22Rv1 (cell line): ENCODE measurements around the gene DNAAF3.

ENCODE experiments used
- H3K27ac ChIP-seq: fragments of 450-650 bp; 2 replicates; pipeline ENCODE4 v1.5.1; 2017
- CTCF ChIP-seq: fragments of 450-650 bp; IDR thresholded peaks from 2 replicates; pipeline ENCODE4 v1.5.1; 2017; ENCODE audit warnings: mild to moderate bottlenecking
- ZFX ChIP-seq: fragments of 450-650 bp; IDR thresholded peaks from 2 replicates; pipeline ENCODE4 v1.6.1; 2017; ENCODE audit warnings: antibody characterized with exemption, borderline replicate concordance

The DNAAF3 gene

DNA sequence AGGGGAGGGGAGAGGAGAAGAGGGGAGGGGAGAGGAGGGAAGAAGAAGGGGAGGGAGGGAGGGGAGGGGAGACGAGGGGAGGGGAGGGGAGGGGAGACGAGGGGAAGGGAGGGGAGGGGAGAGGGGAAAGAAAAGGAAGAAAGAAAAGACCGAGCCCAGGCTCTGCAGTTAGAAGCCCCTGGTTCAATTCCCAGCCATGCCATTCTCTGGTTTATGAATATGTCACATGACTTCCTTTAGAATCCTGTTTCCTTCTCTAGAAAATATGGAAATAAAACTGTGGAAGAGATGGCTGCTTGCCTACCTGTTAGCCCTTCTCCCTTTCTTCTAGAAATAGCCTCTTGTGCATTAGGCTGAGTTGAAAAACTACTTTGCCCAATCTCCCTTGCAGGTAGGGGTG is 31.7 kb downstream of the DNAAF3 start:
- H3K27ac ChIP-seq: no peak overlapping the region
- TF ChIP-seq CTCF (no peak), ZFX (no peak)

DNA sequence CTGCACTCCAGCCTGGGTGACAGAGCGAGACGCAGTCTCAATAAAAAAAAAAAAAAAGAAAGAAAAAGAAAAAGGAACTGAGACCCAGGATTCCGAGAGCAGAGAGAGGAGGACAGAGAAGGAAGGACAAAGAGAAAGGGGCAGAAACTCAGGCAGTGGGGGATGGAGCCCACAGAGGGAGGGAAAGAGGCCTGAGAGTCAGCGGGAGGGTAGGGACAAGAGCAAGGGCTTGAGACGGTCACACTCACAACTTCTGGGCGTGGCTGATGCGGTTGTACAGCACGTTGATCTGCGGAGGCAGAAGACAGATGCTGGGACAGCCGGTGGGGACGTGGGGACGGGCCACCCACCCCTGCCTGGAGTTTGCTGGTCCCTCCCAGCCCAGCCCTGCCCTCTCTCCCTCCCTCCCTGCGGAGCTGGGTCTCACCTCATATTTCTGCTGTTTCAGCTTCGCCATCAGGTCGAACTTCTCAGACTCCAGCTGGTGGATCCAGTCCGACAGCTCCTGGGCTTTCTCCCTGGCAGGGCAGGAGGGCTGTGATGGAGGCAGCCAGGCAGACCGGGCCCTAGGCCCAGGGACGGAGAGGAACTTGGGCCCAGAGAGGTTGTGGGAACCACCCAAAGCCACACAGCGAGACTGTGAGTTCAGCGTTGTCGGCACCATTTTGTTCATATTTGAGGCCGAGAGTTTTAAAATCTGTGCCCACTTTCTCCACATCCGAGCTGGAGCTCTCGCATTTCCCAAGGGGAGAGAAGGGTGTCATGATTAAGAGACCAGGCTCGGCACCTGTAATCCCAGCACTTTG is 32.6 kb downstream of the DNAAF3 start:
- TF ChIP-seq CTCF: no peak
- TF ChIP-seq ZFX: no peak

DNA sequence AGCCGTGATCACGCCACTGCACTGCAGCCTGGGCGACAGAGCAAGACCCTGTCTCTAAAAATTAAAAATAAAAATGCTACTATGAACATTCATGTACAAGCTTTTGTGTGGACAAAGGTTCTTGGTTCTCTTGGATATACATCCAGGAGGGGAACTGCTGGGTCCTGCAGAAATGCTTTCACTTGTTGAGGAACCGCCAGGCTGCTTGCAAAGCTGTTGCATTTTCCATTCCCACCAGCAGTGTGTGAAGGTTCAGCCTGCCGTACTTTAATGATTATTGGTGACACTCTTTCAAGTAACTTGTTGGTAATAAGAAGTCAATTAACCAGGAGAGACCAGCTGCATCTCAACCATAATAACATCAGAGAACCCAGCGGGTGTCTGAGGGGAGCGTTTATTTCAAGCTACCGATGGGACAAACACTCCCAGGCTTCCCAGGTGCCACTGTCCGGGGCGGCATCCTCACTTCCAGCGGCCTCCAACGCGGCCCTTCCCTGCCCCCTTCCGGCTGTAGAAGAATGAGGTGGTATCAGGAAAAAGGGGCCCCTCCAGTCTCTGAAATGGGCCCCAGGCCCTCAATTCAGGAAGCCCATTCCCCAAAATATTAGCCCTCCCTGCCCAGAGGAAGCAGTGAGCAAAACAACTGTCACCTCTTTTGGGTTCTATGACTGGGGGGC is 33.8 kb downstream of the DNAAF3 start:
- TF ChIP-seq ZFX (no peak), CTCF (no peak)
- H3K27ac ChIP-seq: no peak overlapping the region

More for the DNA sequence above, 32.6 kb downstream of the DNAAF3 start:
- H3K27ac ChIP-seq: no peak overlapping the region

- TF ChIP-seq ZFX (no peak), CTCF (no peak)
- H3K27ac ChIP-seq: no peak overlapping the region
Observed at GRCh38 chr19:55131421-55131820, 35.0 kb downstream of the DNAAF3 start.

GRCh38 chr19:55119053-55119452 is 47.4 kb downstream of the DNAAF3 start:
- no peak overlapping the region for H3K27ac ChIP-seq
- TF ChIP-seq ZFX (no peak), CTCF (no peak)

- peak overlapping the region; percentile 76 for H3K27ac ChIP-seq
- TF ChIP-seq ZFX (no peak), CTCF (no peak)
Observed at GRCh38 chr19:55118401-55118991, 47.9 kb downstream of the DNAAF3 start.
